Activated B cell treated with CpG ODN at 0.5 μM for 24 hours (primary cell): ENCODE results near the gene MIXL1. TPM values are rescaled to one million over a fixed set of nuclear protein-coding genes. Genes with fewer than 3 reads are reported as not detected.

Experiments used
- ATAC-seq: fragments of 200-7000 bp; cut with Tn5 transposase; one replicate; pipeline ENCODE4 v1.10.0; 2021; ENCODE audit warnings: low read depth, mild to moderate bottlenecking, moderate library complexity
- CTCF ChIA-PET: fragments of 350-600 bp; sonication (Branson Sonifier 250); formaldehyde crosslinking; loops from one replicate; lab custom pipeline; 2021; ENCODE audit warnings: antibody characterized with exemption; lab: Charles Lee
- POLR2A ChIA-PET: fragments of 350-600 bp; sonication (Branson Sonifier 250); formaldehyde crosslinking; loops from one replicate; lab custom pipeline; 2021; ENCODE audit warnings: antibody characterized with exemption; lab: Charles Lee
- DNase-seq: peaks from one replicate; pipeline ENCODE4 v3.0.0; 2022
- H3K27ac Mint-ChIP-seq: one replicate; pipeline ENCODE4 v1.8.0; 2020; ENCODE audit warnings: mixed read lengths
- H3K27me3 Mint-ChIP-seq: one replicate; pipeline ENCODE4 v1.8.0; 2021; ENCODE audit warnings: mixed read lengths
- H3K36me3 Mint-ChIP-seq: one replicate; pipeline ENCODE4 v1.8.0; 2021; ENCODE audit warnings: low read depth, mixed read lengths
- H3K4me1 Mint-ChIP-seq: one replicate; pipeline ENCODE4 v1.8.0; 2021; ENCODE audit warnings: mixed read lengths
- H3K4me3 Mint-ChIP-seq: one replicate; pipeline ENCODE4 v1.8.0; 2020; ENCODE audit warnings: mild to moderate bottlenecking, mixed read lengths
- H3K9me3 Mint-ChIP-seq: one replicate; pipeline ENCODE4 v1.8.0; 2020; ENCODE audit warnings: mixed read lengths
- CTCF ChIP-seq: fragments of 200-600 bp; IDR thresholded peaks from one replicate; pipeline ENCODE4 v1.8.0; 2022; ENCODE audit warnings: antibody characterized with exemption, mild to moderate bottlenecking
- intact Hi-C: fragments of 100-400 bp; cut with micrococcal nuclease; formaldehyde crosslinking; loops from one replicate; pipeline ENCODE4 v1.15.1; 2024
- total RNA-seq: library from RNA; stranded (reverse); gene quantifications from 2 replicates; pipeline ENCODE4 v1.2.3, GENCODE V29; 2022

The MIXL1 gene
- total RNA-seq, 1 donor from 2014 or later, result 0.75 TPM

- Mint-ChIP-seq H3K4me1 (peaks cover 45% of the 10 kb centered on the region), H3K4me3 (peak within 1 kb of the TSS; percentile 94), H3K27me3 (no peaks in the 10 kb centered on the region), H3K36me3 (peaks cover 24% of the 10 kb centered on the region), H3K27ac (peak within 1 kb of the TSS; percentile 94), H3K9me3 (no peaks in the 10 kb centered on the region)
- TF ChIP-seq CTCF, result no peak
- peak; percentile 79 for DNase-seq
- intact Hi-C loops, result loop anchor here (1.0 to 5.0 kb wide), 9 partner anchors 11 to 719 kb away; partner anchors contain the start of genes LIN9 and SRP9
- CTCF ChIA-PET, result interaction anchor here (1.2 to 8.6 kb wide), 2 partner anchors 12 to 60 kb away, joined by 3 to 81 read pairs; no protein-coding TSS in a partner anchor
- peak; percentile 93 for ATAC-seq
- POLR2A ChIA-PET, result interaction anchor here (0.6 to 2.5 kb wide), 13 partner anchors 29 to 221 kb away, joined by 3 to 14 read pairs (median 4); partner anchors contain the start of genes H3-3A and PARP1
Observed at GRCh38 chr1:226186124-226187018, 37.1 kb upstream of the MIXL1 start, which contains the start of gene ACBD3. Gene ACBD3 (minus strand): TSS chr1:226186741. CDS start chr1:226186675, 66 bp downstream.

GRCh38 chr1:226187019-226187322 lies 36.5 kb upstream of the MIXL1 start:
- intact Hi-C loops, result loop anchor here (5.0 kb wide), 4 partner anchors 120 to 720 kb away; partner anchors contain the start of genes LIN9 and SRP9
- no peaks in the 10 kb centered on the region for H3K9me3 Mint-ChIP-seq
- TF ChIP-seq CTCF, result no peak
- DNase-seq, result no peak
- H3K36me3 Mint-ChIP-seq, result peaks cover 21% of the 10 kb centered on the region
- ChIA-PET POLR2A (interaction anchor here (0.8 to 1.3 kb wide), 4 partner anchors 59 to 104 kb away, joined by 3 to 8 read pairs (median 5); no protein-coding TSS in a partner anchor), CTCF (no interaction called here)
- H3K4me3 Mint-ChIP-seq, result peak overlapping the region; percentile 92
- H3K4me1 Mint-ChIP-seq, result peaks cover 39% of the 10 kb centered on the region
- no peak for ATAC-seq
- no peaks in the 10 kb centered on the region for H3K27me3 Mint-ChIP-seq
- peak overlapping the region; percentile 90 for H3K27ac Mint-ChIP-seq

GRCh38 chr1:226187380-226187779 lies 36.1 kb upstream of the MIXL1 start:
- no peak for TF ChIP-seq CTCF
- ChIA-PET POLR2A (interaction anchor here (0.8 to 1.2 kb wide), 3 partner anchors 59 to 65 kb away, joined by 3 to 8 read pairs (median 7); no protein-coding TSS in a partner anchor), CTCF (no interaction called here)
- peaks cover 35% of the 10 kb centered on the region for H3K4me1 Mint-ChIP-seq
- DNase-seq, result no peak
- no peaks in the 10 kb centered on the region for H3K27me3 Mint-ChIP-seq
- ATAC-seq, result no peak
- no peaks in the 10 kb centered on the region for H3K9me3 Mint-ChIP-seq
- peak overlapping the region; percentile 90 for H3K27ac Mint-ChIP-seq
- intact Hi-C loops, result loop anchor here (5.0 kb wide), 4 partner anchors 120 to 720 kb away; partner anchors contain the start of genes LIN9 and SRP9
- peaks cover 19% of the 10 kb centered on the region for H3K36me3 Mint-ChIP-seq
- H3K4me3 Mint-ChIP-seq, result peak overlapping the region; percentile 92

GRCh38 chr1:226195144-226195543 lies 28.3 kb upstream of the MIXL1 start:
- no peak for TF ChIP-seq CTCF
- Mint-ChIP-seq H3K4me3 (no peak overlapping the region), H3K27ac (no peak overlapping the region), H3K9me3 (no peaks in the 10 kb centered on the region), H3K4me1 (peaks cover 11% of the 10 kb centered on the region), H3K27me3 (no peaks in the 10 kb centered on the region), H3K36me3 (no peaks in the 10 kb centered on the region)
- CTCF ChIA-PET, result interaction anchor here (0.8 to 6.1 kb wide), 5 partner anchors 17 to 208 kb away, joined by 3 to 209 read pairs (median 4); no protein-coding TSS in a partner anchor
- POLR2A ChIA-PET, result interaction anchor here (0.5 kb wide), 1 partner anchor 19 kb away, joined by 3 read pairs; no protein-coding TSS in a partner anchor
- intact Hi-C loops, result no loop called here
- ATAC-seq, result no peak
- DNase-seq, result no peak
